GM12875 (cell line): Measurements from ENCODE around the gene SLC7A10.
"Not testable (repeated sequence)": the region's sequence is repeated elsewhere in the genome, so short reads cannot be mapped to it uniquely, and the experiment has no call there.

Experiments
- H3K4me3 ChIP-seq: one replicate; pipeline ENCODE4 v1.5.1; 2011; ENCODE audit warnings: low read depth, low read length, control low read depth
- TF ChIP-seq, protein P1 (sequence below): IDR thresholded peaks from 2 replicates; pipeline ENCODE4 v1.5.1; 2011; ENCODE audit warnings: low read depth, mild to moderate bottlenecking, control low read depth, inconsistent platforms, low read length, moderate library complexity, borderline replicate concordance; ENCODE audit not compliant: insufficient read depth

Gene SLC7A10

DNA sequence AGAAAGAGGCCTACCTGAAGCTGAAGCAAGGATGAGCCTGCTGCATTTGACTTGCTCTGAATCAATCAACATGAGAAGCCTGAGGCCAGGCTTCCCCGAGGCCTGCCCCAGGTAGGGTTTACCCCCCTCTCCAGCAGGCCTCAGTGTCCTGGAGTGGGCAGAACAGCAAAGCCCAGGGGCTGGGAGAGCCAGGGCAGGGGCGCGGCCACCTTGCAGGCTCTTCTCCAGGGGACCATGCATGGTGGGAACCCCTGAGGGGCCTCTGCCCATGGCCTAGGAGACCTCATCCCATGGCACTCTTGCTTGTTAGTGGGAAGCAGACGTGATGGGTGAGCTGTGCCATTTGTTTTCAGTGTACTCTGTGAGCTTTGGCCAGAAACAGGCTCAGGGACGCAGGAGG, 51.5 kb downstream of the SLC7A10 start:
- TF ChIP-seq, protein P1, sequence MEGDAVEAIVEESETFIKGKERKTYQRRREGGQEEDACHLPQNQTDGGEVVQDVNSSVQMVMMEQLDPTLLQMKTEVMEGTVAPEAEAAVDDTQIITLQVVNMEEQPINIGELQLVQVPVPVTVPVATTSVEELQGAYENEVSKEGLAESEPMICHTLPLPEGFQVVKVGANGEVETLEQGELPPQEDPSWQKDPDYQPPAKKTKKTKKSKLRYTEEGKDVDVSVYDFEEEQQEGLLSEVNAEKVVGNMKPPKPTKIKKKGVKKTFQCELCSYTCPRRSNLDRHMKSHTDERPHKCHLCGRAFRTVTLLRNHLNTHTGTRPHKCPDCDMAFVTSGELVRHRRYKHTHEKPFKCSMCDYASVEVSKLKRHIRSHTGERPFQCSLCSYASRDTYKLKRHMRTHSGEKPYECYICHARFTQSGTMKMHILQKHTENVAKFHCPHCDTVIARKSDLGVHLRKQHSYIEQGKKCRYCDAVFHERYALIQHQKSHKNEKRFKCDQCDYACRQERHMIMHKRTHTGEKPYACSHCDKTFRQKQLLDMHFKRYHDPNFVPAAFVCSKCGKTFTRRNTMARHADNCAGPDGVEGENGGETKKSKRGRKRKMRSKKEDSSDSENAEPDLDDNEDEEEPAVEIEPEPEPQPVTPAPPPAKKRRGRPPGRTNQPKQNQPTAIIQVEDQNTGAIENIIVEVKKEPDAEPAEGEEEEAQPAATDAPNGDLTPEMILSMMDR, result no peak
- H3K4me3 ChIP-seq, result no peak overlapping the region

- no peak overlapping the region for H3K4me3 ChIP-seq
- TF ChIP-seq, protein P1, result no peak
Observed at GRCh38 chr19:33171916-33172359, 53.7 kb downstream of the SLC7A10 start.

GRCh38 chr19:33171222-33171795, 54.3 kb downstream of the SLC7A10 start:
- H3K4me3 ChIP-seq, result no peak overlapping the region
- TF ChIP-seq, protein P1, result no peak

- H3K4me3 ChIP-seq, result no peak overlapping the region
- TF ChIP-seq, protein P1, result no peak
Observed at GRCh38 chr19:33168528-33168927, 57.1 kb downstream of the SLC7A10 start.

DNA sequence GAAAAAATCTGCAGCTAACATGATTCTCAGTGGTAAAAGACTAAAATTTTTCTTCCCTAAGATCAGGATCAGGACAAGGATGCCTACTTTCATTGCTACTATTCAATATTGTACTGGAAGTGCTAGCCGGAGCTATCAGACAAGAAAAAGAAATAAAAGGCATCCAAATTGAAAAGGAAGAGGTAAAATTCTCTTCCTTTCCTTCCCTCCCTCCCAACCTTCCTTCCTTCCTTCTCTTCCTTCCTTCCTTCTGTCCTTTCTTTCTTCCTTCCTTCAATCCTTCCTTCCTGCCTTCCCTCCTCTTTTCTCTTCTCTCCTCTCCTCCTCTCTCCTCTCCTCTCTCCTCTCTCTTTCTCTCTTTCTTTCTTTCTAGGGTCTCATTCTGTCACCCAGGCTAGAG, 58.2 kb downstream of the SLC7A10 start:
- TF ChIP-seq, protein P1, result no peak
- H3K4me3 ChIP-seq, result no peak overlapping the region

DNA sequence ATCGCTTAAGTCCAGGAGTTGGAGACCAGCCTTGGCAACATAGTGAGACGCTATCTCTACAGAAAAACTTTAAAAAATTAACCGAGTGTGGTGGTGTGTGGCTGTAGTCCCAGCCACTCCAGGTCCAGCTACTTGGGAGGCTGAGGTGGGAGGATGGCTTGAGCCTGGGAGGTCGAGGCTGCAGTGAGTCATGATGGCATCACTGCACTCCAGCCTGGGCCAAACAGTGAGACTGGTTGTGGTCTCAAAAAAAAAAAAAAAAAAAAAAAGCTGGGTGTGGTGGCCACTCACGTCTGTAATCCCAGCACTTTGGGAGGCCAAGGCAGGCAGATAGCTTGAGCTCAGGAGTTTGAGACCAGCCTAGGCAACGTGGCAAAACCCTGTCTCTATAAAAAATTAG, 59.6 kb downstream of the SLC7A10 start:
- H3K4me3 ChIP-seq, result not testable (repeated sequence)

- no peak overlapping the region for H3K4me3 ChIP-seq
- TF ChIP-seq, protein P1, result no peak
Observed at GRCh38 chr19:33163481-33163880, 62.2 kb downstream of the SLC7A10 start.

DNA sequence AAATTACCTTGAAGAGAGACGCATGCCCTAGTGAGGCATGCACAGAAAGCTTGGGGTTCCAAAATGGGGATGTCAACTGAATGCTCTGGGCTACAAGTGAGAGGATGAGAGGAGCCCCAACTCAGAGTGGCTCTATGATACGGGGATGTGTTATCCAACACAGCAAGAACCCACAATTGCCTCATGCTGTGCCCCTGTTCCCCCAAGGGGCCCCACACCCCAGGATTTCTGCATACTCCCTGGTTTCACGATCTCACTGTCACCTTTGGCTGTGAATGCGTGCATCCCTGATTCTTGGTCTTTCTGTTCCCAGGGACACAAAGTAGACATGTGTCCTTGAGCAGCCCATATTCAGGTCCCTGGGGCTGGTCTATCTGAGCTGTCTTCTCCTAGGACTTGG, 64.4 kb downstream of the SLC7A10 start:
- no peak overlapping the region for H3K4me3 ChIP-seq
- TF ChIP-seq, protein P1, result no peak
